ACC112 (cell line): ENCODE results near the gene PFAS.
"Not testable (repeated sequence)": the region's sequence is repeated elsewhere in the genome, so short reads cannot be mapped to it uniquely, and the experiment has no call there.

Experiments used
- H2AFZ ChIP-seq: fragments of 200-600 bp; sonication (generic); one replicate; pipeline ENCODE4 v1.6.0; 2017; ENCODE audit warnings: antibody characterized with exemption, low read length; ENCODE audit not compliant: unreplicated experiment
- H3K27ac ChIP-seq: fragments of 200-600 bp; sonication (generic); 2 replicates; pipeline ENCODE4 v1.5.1; 2014; ENCODE audit warnings: low read depth, mild to moderate bottlenecking, antibody characterized with exemption, low read length, moderate library complexity
- H3K27me3 ChIP-seq: fragments of 200-600 bp; sonication (generic); 2 replicates; pipeline ENCODE4 v1.6.1; 2014; ENCODE audit warnings: mild to moderate bottlenecking, antibody characterized with exemption, low read length, moderate library complexity, mixed read lengths; ENCODE audit not compliant: insufficient read depth
- H3K36me3 ChIP-seq: fragments of 200-600 bp; sonication (generic); 2 replicates; pipeline ENCODE4 v1.6.1; 2016; ENCODE audit warnings: mild to moderate bottlenecking, antibody characterized with exemption, low read length, moderate library complexity, mixed read lengths; ENCODE audit not compliant: insufficient read depth
- H3K4me1 ChIP-seq: fragments of 200-600 bp; sonication (generic); one replicate; pipeline ENCODE4 v1.6.1; 2016; ENCODE audit warnings: low read length, mixed read lengths; ENCODE audit not compliant: insufficient read depth, unreplicated experiment, control insufficient read depth
- H3K4me3 ChIP-seq: fragments of 200-600 bp; sonication (generic); 2 replicates; pipeline ENCODE4 v1.5.1; 2014; ENCODE audit warnings: mild to moderate bottlenecking, low read depth, low read length
- H3K79me2 ChIP-seq: fragments of 200-600 bp; sonication (generic); one replicate; pipeline ENCODE4 v1.6.0; 2016; ENCODE audit warnings: low read length; ENCODE audit not compliant: control insufficient read depth, unreplicated experiment, insufficient read depth

The PFAS gene

GRCh38 chr17:8231701-8232100 is 17.4 kb upstream of the PFAS start:
- Histone ChIP-seq H3K36me3 (peaks cover 8% of the 10 kb centered on the region; the same call in 1 of the 2 replicates), H3K4me3 (no peak overlapping the region), H2AFZ (no peak overlapping the region), H3K4me1 (no peaks in the 10 kb centered on the region), H3K27me3 (no peaks in the 10 kb centered on the region), H3K79me2 (no peaks in the 10 kb centered on the region), H3K27ac (no peak overlapping the region)

- Histone ChIP-seq H3K79me2 (no peaks in the 10 kb centered on the region), H3K4me1 (no peaks in the 10 kb centered on the region), H3K4me3 (no peak overlapping the region), H3K36me3 (peaks cover 8% of the 10 kb centered on the region; the same call in 1 of the 2 replicates), H2AFZ (no peak overlapping the region), H3K27ac (no peak overlapping the region), H3K27me3 (no peaks in the 10 kb centered on the region)
Observed at GRCh38 chr17:8234361-8235270, 14.5 kb upstream of the PFAS start.

DNA sequence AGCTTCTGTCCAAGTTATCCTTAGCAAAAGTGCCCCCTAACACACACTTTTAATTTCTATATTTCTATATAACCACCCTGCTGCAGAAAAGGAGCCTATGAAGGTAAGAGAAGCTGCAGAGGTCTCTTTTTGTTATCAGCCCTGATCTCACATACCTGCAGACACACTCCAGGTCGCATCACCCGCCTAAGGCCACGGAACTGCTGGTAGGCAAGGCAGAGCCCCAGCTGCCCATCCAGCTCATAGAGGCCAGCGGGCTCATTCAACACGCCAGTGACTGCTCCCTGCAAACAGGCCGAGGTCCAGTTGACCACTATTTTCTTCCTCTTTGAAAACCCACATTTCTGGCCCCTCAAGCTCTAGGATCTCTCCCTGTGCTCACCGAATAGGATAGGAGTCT is 13.4 kb upstream of the PFAS start:
- Histone ChIP-seq H2AFZ (no peak overlapping the region), H3K4me3 (no peak overlapping the region), H3K36me3 (peaks cover 8% of the 10 kb centered on the region; the same call in 1 of the 2 replicates), H3K4me1 (no peaks in the 10 kb centered on the region), H3K79me2 (peaks cover 3% of the 10 kb centered on the region), H3K27ac (no peak overlapping the region), H3K27me3 (no peaks in the 10 kb centered on the region)

DNA sequence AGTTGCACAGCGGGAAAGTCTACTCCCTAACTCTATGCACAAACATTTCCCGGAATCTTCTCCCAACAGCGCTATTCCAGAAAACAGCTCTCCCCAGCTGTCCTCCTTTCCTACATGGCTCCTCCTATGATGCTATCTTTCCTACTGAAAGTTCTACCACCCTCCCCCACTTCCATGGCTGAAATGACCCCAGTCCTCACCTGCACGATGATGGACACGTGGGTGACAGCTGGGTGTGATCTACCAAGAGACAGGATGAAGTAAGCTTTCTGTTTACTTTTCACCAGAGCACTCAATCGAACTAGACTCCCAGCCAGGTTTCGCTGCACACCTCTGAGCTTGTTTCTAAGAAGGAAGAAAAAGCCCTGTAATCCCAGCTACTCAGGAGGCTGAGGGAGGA is 11.9 kb upstream of the PFAS start:
- Histone ChIP-seq H2AFZ (no peak overlapping the region), H3K4me1 (no peaks in the 10 kb centered on the region), H3K36me3 (peaks cover 8% of the 10 kb centered on the region; the same call in 1 of the 2 replicates), H3K27me3 (no peaks in the 10 kb centered on the region), H3K79me2 (peaks cover 3% of the 10 kb centered on the region), H3K4me3 (no peak overlapping the region), H3K27ac (no peak overlapping the region)

DNA sequence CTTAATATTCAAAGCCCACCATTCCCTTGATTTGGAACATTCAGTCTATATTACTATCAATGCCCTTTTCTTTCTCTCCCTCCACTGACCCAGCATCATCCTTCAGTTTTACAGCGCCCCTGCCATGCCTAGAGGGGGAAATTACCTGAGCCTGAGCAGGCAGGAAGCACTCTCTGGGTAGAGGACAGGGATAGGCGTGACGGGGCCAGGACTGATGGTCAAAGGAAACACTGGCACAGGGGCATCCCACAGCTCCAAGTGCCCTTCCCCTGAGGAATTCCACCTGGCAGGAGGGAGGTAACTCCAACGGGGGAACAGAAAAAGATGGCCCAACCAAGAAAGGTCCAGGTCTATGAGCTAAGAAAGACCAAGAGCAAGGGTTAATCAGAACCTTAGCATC is 11.2 kb upstream of the PFAS start:
- Histone ChIP-seq H3K4me1 (no peaks in the 10 kb centered on the region), H3K36me3 (peaks cover 8% of the 10 kb centered on the region; the same call in 1 of the 2 replicates), H2AFZ (no peak overlapping the region), H3K4me3 (no peak overlapping the region), H3K27me3 (no peaks in the 10 kb centered on the region), H3K27ac (no peak overlapping the region), H3K79me2 (peaks cover 3% of the 10 kb centered on the region)

DNA sequence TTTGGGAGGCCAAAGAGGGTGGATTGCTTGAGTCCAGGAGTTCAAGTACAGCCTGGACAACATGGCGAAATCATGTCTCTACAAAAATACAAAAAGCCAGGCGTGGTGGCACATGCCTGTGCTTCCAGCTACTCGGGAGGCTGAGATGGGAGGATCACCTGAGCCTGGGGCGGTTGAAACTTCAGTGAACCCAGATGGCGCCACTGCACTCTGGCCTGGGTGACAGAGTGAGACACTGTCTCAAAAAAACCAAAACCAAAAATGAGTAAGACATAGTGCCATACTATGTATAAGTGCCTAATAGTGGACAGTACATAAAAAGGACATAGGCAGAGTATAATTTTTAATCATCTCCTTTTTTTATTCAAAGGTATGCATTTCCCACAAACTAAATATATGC is 5.3 kb upstream of the PFAS start:
- Histone ChIP-seq H3K27ac (no peak overlapping the region), H2AFZ (no peak overlapping the region), H3K79me2 (peaks cover 21% of the 10 kb centered on the region), H3K4me1 (no peaks in the 10 kb centered on the region), H3K4me3 (no peak overlapping the region), H3K36me3 (peaks cover 8% of the 10 kb centered on the region; the same call in 1 of the 2 replicates), H3K27me3 (no peaks in the 10 kb centered on the region)

- no peak overlapping the region for H3K4me3 ChIP-seq
- no peaks in the 10 kb centered on the region for H3K27me3 ChIP-seq
- peaks cover 26% of the 10 kb centered on the region for H3K79me2 ChIP-seq
- H3K27ac ChIP-seq: no peak overlapping the region
- peaks cover 8% of the 10 kb centered on the region; the same call in 1 of the 2 replicates for H3K36me3 ChIP-seq
- H2AFZ ChIP-seq: no peak overlapping the region
- H3K4me1 ChIP-seq: peaks cover under 1% of the 10 kb centered on the region
Observed at GRCh38 chr17:8244768-8245167, 4.3 kb upstream of the PFAS start.

DNA sequence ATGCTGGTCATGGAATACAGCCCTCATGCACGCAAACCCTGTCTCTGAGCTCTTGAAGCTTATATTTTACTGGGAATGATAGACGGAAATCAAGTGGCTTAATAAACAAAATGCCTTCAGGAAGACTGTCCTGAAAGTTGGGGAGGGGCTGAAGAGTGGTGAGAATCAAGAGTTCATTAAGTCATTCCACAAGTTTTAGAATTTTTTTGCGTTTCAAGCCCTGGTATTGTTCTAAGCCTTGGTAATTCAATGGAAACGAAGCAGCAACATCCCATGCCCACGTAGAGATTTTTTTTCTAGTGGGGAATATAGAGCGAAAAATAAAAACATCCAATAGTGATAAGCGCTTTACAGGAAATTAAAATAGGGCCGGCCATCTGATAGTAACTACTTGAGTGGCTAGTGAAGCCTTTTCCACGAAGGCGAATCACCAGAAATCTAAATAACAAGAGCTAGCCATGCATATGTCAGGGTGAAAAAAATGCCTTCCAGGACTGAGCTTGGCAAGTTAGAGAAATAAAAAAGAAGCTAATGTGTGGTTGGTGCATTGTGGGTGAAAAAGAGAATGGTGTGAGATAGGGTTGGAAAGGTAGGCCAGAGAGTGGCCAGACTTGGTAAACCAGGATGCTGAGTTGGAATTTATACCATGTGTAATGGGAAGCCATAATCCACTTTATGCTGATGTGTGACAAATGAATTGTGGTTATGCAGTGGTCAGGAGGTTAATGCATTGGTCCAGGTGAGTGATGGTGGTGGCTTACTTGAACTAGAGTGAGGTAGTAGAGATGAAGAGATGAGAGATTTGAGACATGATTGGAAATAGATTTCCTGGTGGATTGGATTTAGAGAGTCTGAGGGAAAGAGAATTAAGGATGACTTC is 772 bp downstream of the PFAS start:
- peak overlapping the region; percentile 85 for H2AFZ ChIP-seq
- H3K4me3 ChIP-seq: peak overlapping the region; percentile 97
- H3K79me2 ChIP-seq: peaks cover 42% of the 10 kb centered on the region
- peaks cover 7% of the 10 kb centered on the region; the same call in 1 of the 2 replicates for H3K36me3 ChIP-seq
- H3K4me1 ChIP-seq: peaks cover 7% of the 10 kb centered on the region
- H3K27ac ChIP-seq: peak overlapping the region; percentile 43; the same call in 1 of the 2 replicates
- H3K27me3 ChIP-seq: no peaks in the 10 kb centered on the region

DNA sequence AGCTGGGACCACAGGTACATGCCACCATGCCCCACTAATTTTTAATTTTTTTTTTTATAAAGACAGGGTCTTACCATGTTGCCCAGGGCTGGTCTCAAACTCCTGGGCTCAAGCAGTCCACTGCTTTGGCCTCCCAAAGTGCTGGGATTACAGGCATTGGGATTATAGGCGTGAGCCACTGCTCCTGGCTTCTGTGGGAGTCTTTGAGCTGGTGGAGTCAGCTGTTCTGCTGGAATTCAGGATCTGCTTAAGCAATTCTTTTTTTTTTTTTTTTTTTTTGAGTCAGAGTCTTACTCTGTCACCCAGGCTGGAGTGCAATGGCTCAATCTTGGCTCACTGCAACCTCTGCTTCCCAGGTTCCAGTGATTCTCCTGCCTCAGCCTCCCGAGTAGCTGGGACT is 2.3 kb downstream of the PFAS start:
- H3K79me2 ChIP-seq: peaks cover 34% of the 10 kb centered on the region
- H3K4me3 ChIP-seq, H3K27me3 ChIP-seq, H3K36me3 ChIP-seq, H2AFZ ChIP-seq, H3K4me1 ChIP-seq, H3K27ac ChIP-seq: not testable (repeated sequence)

DNA sequence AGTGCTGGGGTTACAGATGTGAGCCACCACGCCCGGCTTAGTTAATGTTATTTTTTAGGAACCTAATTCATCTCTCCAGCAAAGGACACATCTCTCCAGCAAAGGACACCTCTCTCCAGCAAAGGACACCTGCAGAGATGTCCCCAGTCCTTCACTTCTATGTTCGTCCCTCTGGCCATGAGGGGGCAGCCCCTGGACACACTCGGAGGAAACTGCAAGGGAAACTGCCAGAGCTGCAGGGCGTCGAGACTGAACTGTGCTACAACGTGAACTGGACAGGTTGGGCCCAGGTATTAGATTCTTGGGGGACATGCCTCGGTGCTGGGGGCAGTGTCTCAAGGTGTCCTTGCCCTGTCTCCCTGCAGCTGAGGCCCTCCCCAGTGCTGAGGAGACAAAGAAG is 4.7 kb downstream of the PFAS start:
- Histone ChIP-seq H3K27me3 (no peaks in the 10 kb centered on the region), H2AFZ (no peak overlapping the region), H3K36me3 (peaks cover 14% of the 10 kb centered on the region; the same call in 1 of the 2 replicates), H3K4me1 (peaks cover 7% of the 10 kb centered on the region), H3K4me3 (no peak overlapping the region), H3K27ac (no peak overlapping the region), H3K79me2 (peaks cover 31% of the 10 kb centered on the region)
